HEK293T (cell line): ENCODE results near the gene C16orf96.

Source experiments
- CTCF ChIA-PET: fragments of 350-600 bp; formaldehyde crosslinking; extraction: SDS; loops from one replicate; lab custom pipeline; 2021; ENCODE audit warnings: antibody characterized with exemption, inconsistent platforms; lab: Yijun Ruan, JAX
- POLR2A ChIA-PET: fragments of 350-600 bp; formaldehyde crosslinking; extraction: SDS; loops from one replicate; lab custom pipeline; 2020; ENCODE audit warnings: antibody characterized with exemption, inconsistent platforms; lab: Yijun Ruan, JAX
- DNase-seq: peaks from one replicate; pipeline ENCODE4 v3.0.0; 2012; ENCODE audit warnings: mixed read lengths; ENCODE audit errors: extremely low spot score
- ARNT ChIP-seq: fragments of 450-650 bp; IDR thresholded peaks from 2 replicates; pipeline ENCODE4 v1.6.1; 2017; ENCODE audit warnings: mild to moderate bottlenecking
- BHLHE40 ChIP-seq: fragments of 450-650 bp; IDR thresholded peaks from 2 replicates; pipeline ENCODE4 v1.6.1; 2016; ENCODE audit warnings: mild to moderate bottlenecking, moderate library complexity, borderline replicate concordance
- CTBP1 ChIP-seq: fragments of 450-650 bp; IDR thresholded peaks from 2 replicates; pipeline ENCODE4 v1.6.1; 2016; ENCODE audit warnings: borderline replicate concordance
- ELF4 ChIP-seq: fragments of 450-650 bp; IDR thresholded peaks from 2 replicates; pipeline ENCODE4 v1.6.1; 2017; ENCODE audit warnings: antibody characterized with exemption
- FOXA1 ChIP-seq: fragments of 450-650 bp; IDR thresholded peaks from 2 replicates; pipeline ENCODE4 v1.6.1; 2016; ENCODE audit warnings: mild to moderate bottlenecking
- FOXK2 ChIP-seq: fragments of 450-650 bp; IDR thresholded peaks from 2 replicates; pipeline ENCODE4 v1.6.1; 2016; ENCODE audit warnings: mild to moderate bottlenecking
- FOXM1 ChIP-seq: fragments of 450-650 bp; IDR thresholded peaks from 2 replicates; pipeline ENCODE4 v1.6.1; 2017; ENCODE audit warnings: mild to moderate bottlenecking, borderline replicate concordance
- HDGF ChIP-seq: fragments of 450-650 bp; IDR thresholded peaks from 2 replicates; pipeline ENCODE4 v1.6.1; 2017; ENCODE audit warnings: antibody characterized with exemption, borderline replicate concordance
- L3MBTL2 ChIP-seq: fragments of 450-650 bp; conservative IDR thresholded peaks from 2 replicates; pipeline ENCODE4 v1.6.1; 2016; ENCODE audit warnings: mild to moderate bottlenecking
- LEF1 ChIP-seq: fragments of 450-650 bp; IDR thresholded peaks from 2 replicates; pipeline ENCODE4 v1.6.1; 2017; ENCODE audit warnings: mild to moderate bottlenecking, borderline replicate concordance
- NFRKB ChIP-seq: fragments of 450-650 bp; IDR thresholded peaks from 2 replicates; pipeline ENCODE4 v1.6.1; 2016; ENCODE audit warnings: mild to moderate bottlenecking, moderate library complexity
- SP1 ChIP-seq: fragments of 450-650 bp; IDR thresholded peaks from 2 replicates; pipeline ENCODE4 v1.6.1; 2017
- SUZ12 ChIP-seq: fragments of 450-650 bp; IDR thresholded peaks from 2 replicates; pipeline ENCODE4 v1.6.1; 2016; ENCODE audit warnings: mild to moderate bottlenecking
- TARDBP ChIP-seq: fragments of 450-650 bp; IDR thresholded peaks from 2 replicates; pipeline ENCODE4 v1.6.1; 2016
- ZNF384 ChIP-seq: fragments of 450-650 bp; IDR thresholded peaks from 2 replicates; pipeline ENCODE4 v1.6.1; 2016
- TF ChIP-seq, protein P1 (sequence below): fragments of 450-650 bp; IDR thresholded peaks from 2 replicates; pipeline ENCODE4 v1.6.1; 2016

C16orf96 gene

GRCh38 chr16:4552541-4552940 is 3.6 kb upstream of the C16orf96 start:
- ChIA-PET POLR2A (no interaction called here), CTCF (no interaction called here)
- TF ChIP-seq ARNT: no peak
- no peak for TF ChIP-seq NFRKB
- TF ChIP-seq FOXA1: no peak
- TF ChIP-seq SP1: no peak
- TF ChIP-seq ZNF384: no peak
- TF ChIP-seq HDGF: no peak
- no peak for TF ChIP-seq FOXM1
- TF ChIP-seq SUZ12: no peak
- no peak for TF ChIP-seq FOXK2
- no peak for TF ChIP-seq BHLHE40
- TF ChIP-seq, protein P1, sequence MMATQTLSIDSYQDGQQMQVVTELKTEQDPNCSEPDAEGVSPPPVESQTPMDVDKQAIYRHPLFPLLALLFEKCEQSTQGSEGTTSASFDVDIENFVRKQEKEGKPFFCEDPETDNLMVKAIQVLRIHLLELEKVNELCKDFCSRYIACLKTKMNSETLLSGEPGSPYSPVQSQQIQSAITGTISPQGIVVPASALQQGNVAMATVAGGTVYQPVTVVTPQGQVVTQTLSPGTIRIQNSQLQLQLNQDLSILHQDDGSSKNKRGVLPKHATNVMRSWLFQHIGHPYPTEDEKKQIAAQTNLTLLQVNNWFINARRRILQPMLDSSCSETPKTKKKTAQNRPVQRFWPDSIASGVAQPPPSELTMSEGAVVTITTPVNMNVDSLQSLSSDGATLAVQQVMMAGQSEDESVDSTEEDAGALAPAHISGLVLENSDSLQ: no peak
- no peak for TF ChIP-seq LEF1
- no peak for TF ChIP-seq L3MBTL2
- no peak for TF ChIP-seq CTBP1
- TF ChIP-seq ELF4: no peak
- TF ChIP-seq TARDBP: no peak
- no peak for DNase-seq

DNA sequence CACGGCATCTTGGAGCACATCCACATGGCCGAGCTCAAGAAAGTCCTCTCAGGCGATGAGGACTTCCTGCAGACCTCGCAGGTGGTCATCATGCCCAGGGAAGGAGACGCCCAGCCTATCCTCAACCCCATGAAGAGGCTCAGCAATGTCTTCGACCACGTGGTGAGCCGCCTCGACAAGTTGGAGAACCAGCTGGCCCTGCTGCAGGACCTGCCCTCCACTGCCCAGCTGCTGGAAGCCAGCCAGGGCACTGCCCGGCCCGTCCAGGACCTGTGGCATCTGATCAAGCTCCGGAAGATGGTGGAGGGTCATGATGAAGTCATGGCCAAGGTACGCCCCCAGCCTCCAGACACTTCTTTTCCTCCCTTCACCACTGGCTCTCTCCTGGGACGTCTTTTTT is 440 bp downstream of the C16orf96 start:
- TF ChIP-seq HDGF: no peak
- no peak for TF ChIP-seq ARNT
- no peak for TF ChIP-seq FOXM1
- no peak for TF ChIP-seq ELF4
- TF ChIP-seq, protein P1: no peak
- TF ChIP-seq FOXA1: no peak
- TF ChIP-seq L3MBTL2: no peak
- ChIA-PET POLR2A (interaction anchor here (0.9 kb wide), 1 partner anchor 18 kb away, joined by 3 read pairs; the partner anchor contains the start of gene CDIP1), CTCF (no interaction called here)
- DNase-seq: no peak

DNA sequence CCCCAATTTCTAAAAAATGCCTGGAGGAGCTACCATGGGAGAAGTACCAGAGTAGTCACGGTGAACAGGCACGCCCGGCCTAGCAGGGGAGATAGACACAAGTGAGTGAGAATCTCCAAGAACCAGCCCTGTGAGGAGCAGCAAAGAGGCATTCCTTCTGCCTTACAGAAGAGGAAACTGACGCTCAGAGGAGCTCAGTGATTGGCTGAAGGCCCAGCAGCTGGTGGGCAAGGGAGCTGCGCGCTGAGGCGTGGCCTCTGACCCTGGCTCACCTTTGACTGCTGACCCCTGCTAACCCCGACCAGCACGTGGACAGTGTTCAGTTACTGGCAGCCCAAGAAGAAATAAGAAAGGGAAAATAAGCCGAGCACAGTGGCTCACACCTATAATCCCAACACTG is 1.8 kb downstream of the C16orf96 start:
- DNase-seq: no peak
- TF ChIP-seq, protein P1: no peak
- TF ChIP-seq FOXA1: no peak
- TF ChIP-seq FOXM1: no peak
- no peak for TF ChIP-seq HDGF
- no peak for TF ChIP-seq SP1
- TF ChIP-seq ZNF384: no peak
- CTCF ChIA-PET: interaction anchor here (1.1 kb wide), 1 partner anchor 9 kb away, joined by 4 read pairs; no protein-coding TSS in a partner anchor
- POLR2A ChIA-PET: no interaction called here

DNA sequence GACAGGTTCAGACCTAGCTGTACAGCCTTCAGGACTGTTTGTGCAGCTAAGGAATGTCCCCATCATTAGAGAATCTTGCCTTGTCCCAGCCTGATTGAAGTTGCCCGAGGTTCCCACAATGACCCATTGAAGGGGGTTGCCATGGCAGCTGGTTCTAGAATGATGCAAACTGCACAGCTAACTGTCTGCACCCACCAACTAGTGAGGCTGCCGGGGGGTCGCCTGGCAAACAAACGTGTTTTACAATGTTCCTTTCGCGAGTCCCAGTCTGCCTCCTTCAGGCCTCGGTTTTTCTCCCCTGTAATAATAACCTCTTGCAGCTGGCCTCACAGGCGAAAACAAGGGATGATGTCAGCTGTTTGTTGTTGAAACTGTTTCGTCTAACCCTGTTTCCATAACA is 5.5 kb downstream of the C16orf96 start:
- ChIA-PET POLR2A (no interaction called here), CTCF (interaction anchor here (1.0 to 1.8 kb wide), 2 partner anchors 13 to 25 kb away, joined by 4 to 5 read pairs; no protein-coding TSS in a partner anchor)
- DNase-seq: no peak
- TF ChIP-seq FOXM1 (no peak), FOXA1 (no peak), ZNF384 (no peak), BHLHE40 (no peak), L3MBTL2 (no peak)

- CTCF ChIA-PET: interaction anchor here (1.1 kb wide), 1 partner anchor 16 kb away, joined by 3 read pairs; no protein-coding TSS in a partner anchor
- POLR2A ChIA-PET: no interaction called here
These were observed 8.6 kb downstream of the C16orf96 start for GRCh38 chr16:4564661-4565267.

More at GRCh38 chr16:4564661-4565267, 8.6 kb downstream of the C16orf96 start:
- TF ChIP-seq FOXM1 (no peak), BHLHE40 (no peak), HDGF (no peak), CTBP1 (no peak), L3MBTL2 (no peak), FOXA1 (no peak), ELF4 (no peak), SP1 (no peak), NFRKB (no peak), ARNT (no peak), FOXK2 (no peak), ZNF384 (no peak), SUZ12 (no peak), LEF1 (no peak)
- TF ChIP-seq, protein P1: no peak
- no peak for DNase-seq
